HG02970 (cell line): ENCODE data around the gene WDR26.
"Not testable (repeated sequence)": the region's sequence is repeated elsewhere in the genome, so short reads cannot be mapped to it uniquely, and the experiment has no call there.

Experiments used
- ATAC-seq: cut with Tn5 transposase; IDR thresholded peaks from one replicate; pipeline ENCODE4 v1.9.1; 2021; ENCODE audit warnings: mild to moderate bottlenecking, moderate library complexity, moderate number of reproducible peaks; ENCODE audit not compliant: unreplicated experiment, low FRiP score

Gene WDR26

GRCh38 chr1:224435318-224435763 is 744 bp upstream of the WDR26 start:
- ATAC-seq = no peak

DNA sequence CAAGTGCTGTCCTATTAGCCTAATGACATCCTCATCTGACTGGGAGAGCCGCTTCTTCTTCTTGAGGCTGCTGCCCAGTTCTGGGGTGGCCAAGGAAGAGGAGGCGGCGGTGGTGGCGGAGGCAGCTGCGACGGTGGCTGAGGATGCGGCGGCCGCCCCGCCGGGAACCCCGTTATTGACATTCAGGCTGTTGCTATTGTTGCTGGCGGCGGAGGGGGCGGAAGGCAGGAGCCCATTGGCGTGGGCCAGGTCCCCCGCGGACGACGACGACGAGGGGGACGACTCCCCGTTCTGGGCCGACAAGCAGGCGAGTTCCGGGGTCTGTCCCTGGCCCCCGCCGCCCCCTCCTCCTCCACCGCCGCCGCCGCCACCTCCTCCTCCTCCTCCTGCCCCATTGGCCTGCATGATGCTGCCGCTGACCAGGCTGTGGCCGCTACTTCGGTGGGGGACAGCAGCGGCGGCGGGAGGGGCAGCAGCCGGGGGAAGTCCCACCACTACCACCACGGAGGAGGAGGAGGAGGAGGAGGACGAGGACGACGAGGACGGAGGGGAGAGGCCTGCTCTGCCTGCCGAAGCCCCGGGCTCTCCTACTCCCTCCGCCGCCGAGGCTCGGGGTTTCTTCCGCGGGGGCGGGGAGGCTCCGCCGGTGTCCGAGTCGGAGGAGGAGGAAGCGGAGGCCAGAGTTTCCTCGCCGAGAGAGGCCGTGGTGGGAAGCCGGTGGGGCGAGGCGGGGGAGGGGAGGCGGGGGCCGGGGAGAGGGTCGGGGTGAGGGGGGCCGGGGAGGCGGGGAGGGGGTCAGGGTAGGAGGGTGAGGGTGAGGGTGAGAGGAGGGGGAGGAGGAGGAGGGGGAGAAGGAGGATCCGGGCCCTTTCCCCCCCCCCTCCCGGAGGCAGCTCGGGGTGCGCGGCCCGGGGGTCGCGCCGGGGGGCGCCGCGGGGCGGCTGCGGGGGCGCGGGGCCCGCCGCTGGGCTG is 610 bp downstream of the WDR26 start:
- ATAC-seq = no peak

GRCh38 chr1:224433041-224433691 is 1.4 kb downstream of the WDR26 start:
- ATAC-seq = no peak

DNA sequence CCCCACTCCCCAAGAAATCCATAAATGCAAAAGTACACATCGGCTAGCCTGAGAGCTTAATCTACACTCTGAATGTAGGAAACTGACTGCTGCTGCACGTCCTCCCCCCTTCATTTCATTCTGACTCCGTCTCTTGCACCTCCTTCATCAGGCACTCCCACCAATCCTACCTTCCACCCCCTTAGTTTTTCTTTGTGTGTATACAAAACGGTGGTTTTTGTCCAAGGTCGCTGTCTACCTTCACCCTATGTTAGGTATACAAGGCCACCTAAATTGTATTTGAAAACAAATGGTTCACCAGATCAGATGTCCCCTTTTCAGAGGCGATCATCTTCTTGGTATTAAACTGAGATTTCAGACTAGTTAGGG is 1.9 kb downstream of the WDR26 start:
- ATAC-seq = no peak

GRCh38 chr1:224432146-224432545 is 2.5 kb downstream of the WDR26 start:
- no peak for ATAC-seq

- no peak for ATAC-seq
Observed at GRCh38 chr1:224431726-224432125, 2.9 kb downstream of the WDR26 start.

DNA sequence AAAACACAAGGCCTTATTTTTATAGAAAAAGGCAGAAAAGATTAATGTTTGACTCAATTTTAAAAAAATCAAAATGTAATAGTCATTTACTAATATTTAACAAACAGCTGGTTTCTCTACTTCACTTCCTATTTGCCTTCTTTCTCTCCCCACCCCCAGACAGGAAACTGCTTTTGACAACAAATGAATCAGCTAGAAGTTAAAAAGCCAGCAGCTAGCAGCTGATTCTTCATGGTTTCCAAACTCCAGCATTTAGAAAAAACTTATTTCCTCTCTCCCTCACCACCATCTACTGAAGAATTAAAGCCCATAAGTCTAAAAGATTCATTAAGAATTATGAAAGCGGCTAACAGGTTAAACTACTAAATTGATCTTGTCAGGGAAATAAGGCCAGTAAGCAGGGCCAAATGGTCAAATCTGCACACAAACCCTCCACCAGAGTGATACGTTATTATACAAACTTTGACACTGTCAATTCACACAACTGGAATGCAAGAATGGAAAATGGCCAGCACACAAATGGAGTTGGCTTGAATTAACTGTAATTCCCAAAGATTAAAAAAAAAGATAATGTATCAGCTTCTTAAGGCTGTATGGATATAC is 4.0 kb downstream of the WDR26 start:
- ATAC-seq = no peak

GRCh38 chr1:224429616-224430326 is 4.8 kb downstream of the WDR26 start:
- no peak for ATAC-seq

- not testable (repeated sequence) for ATAC-seq
Observed at GRCh38 chr1:224428713-224429112, 5.9 kb downstream of the WDR26 start.

DNA sequence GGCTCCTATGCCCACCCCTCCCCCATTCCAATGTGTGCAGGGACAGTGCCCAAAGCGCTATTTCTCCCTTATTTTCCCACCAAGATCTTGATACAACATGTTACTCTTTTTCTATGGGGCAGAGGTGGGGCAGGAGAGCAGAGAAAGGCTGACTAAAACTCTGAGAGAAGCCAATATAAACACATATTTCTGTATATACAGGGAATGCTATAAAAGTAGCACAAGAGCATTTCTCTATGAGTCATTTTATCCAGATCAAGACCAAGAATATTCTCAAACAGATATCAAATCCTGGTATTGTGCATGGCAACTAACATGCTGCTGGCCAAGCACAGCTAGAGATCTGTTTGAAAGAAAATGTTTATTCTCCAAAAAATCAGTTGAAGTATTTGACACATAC is 7.3 kb downstream of the WDR26 start:
- ATAC-seq = no peak

DNA sequence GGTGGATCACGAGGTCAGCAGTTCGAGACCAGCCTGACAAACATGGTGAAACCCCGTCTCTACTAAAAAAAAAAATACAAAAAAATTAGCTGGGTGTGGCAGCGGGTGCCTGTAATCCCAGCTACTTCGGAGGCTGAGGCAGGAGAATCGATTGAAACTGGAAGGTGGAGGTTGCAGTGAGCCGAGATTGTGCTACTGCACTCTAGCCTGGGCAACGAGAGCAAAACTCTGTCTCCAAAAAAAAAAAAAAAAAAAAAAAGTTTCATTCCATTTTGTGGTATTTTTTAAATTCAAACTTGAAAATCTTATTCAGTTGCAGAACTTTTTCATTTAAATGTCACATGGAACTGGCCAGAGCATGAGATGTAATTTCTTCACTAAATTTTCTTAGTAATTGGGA is 7.7 kb downstream of the WDR26 start:
- ATAC-seq = not testable (repeated sequence)

- ATAC-seq = no peak
Observed at GRCh38 chr1:224425279-224425884, 9.2 kb downstream of the WDR26 start.

GRCh38 chr1:224420106-224420505 is 14.5 kb downstream of the WDR26 start:
- ATAC-seq = no peak

DNA sequence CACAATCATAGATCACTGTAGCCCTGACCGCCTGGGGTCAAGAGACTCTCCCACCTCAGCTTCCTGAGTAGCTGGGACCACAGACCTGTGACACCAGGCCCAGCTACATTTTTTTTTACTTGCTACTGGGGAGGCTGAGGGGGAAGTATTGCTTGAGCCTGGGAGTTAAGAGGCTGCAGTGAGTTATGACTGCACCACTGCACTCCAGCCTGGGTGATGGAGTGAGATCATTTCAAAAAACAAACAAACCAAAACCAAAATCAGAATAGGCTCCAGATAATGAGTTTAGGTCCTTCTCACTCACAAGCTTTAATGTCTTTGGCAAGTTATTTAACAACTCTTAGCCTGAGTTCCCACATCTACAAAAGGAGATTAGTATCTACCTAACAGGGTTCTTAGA is 22.8 kb downstream of the WDR26 start:
- ATAC-seq = no peak

DNA sequence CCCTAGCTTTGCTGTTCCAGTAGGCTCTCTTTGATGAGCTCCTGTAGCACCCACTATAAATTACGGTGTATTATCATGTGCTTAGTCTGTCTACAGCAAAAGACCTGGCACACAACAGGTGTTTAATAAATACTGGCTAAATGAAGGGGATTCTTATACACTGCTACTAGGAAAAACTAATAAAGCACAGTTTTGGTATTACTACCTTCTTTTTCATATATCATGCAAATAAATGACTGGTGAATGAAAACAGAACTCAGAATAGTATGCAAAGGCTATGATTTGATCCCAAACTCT is 26.4 kb downstream of the WDR26 start:
- no peak for ATAC-seq

DNA sequence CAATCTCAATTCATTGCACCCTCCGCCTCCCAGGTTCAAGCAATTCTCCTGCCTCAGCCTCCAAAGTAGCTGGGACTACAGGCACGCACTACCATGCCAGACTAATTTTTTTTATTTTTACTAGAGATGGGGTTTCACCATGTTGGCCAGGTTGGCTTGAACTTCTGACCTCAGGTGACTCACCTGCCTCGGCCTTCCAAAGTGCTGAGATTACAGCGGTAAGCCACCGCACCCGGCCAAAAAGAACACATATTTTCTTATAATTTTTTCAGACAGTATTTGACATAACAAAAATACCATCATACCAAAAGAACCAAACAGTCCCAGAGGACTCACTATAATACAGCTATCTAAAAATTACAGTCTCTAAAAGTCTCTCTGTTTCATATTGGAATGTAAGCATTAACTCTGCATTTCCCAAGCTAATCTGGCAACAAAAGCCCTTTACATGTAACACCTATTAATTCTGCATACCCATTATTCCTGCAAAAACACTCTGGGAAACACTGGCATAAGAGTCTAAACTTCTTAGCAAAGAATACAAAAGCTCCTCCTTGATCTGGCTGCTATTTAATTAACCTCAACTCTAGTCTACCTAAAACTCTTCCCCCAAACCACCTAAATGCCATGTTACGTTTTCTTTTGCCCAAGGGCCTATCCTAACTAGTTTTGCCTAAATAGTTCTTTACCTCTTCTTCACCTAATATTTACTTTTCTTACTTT is 26.9 kb downstream of the WDR26 start:
- ATAC-seq = no peak

DNA sequence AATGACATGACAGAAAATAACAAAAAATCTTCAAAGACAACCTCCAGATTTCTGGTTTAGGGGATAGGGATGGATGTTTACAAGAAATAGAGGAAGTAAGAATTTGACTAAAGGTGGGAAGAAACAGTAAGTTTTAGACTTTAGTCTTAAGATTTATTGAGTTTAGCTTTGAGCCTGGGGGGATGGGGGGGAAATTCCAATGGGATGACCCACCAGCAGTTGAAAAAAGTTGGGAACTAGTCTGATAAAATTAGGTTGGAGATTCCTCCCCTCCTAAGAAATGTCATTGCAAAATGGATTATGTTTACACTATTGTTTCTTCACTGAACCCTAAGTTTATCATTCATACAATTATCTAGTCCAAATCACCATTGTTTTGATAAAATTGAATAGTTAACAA is 28.4 kb downstream of the WDR26 start:
- ATAC-seq = no peak

GRCh38 chr1:224405604-224405970 is 29.0 kb downstream of the WDR26 start:
- no peak for ATAC-seq

GRCh38 chr1:224404916-224405603 is 29.5 kb downstream of the WDR26 start:
- ATAC-seq = no peak
